T-cell (primary cell): ENCODE data around the gene SESTD1. TPM values are rescaled to one million over a fixed set of nuclear protein-coding genes. Genes with fewer than 3 reads are reported as not detected.
A peak's percentile ranks its signal among the peaks of the same experiment; 100 is the strongest.
"Not testable (repeated sequence)": the region's sequence is repeated elsewhere in the genome, so short reads cannot be mapped to it uniquely, and the experiment has no call there.

ENCODE experiments used
- ATAC-seq, 4 experiments: fragments of 200-7000 bp in 3 of 4; fragments of 150-1000 bp in 1 of 4; cut with Tn5 transposase; replicated peaks in 1 of 4; 1 replicate in 3 of 4; 2 replicates in 1 of 4; pipeline ENCODE4 v1.10.0; 2021; ENCODE audit warnings: moderate library complexity in 3 of 4, mild to moderate bottlenecking in 2 of 4, moderate number of reproducible peaks in 1 of 4
- CTCF ChIA-PET, 2 donors: fragments of 300-600 bp; sonication (Branson Sonifier 250); formaldehyde crosslinking; loops; one replicate each; lab custom pipeline; 2022; ENCODE audit warnings: antibody characterized with exemption in 2 of 2; lab: Charles Lee
- POLR2A ChIA-PET, 2 donors: fragments of 300-600 bp; sonication (Branson Sonifier 250); formaldehyde crosslinking; loops; one replicate each; lab custom pipeline; 2022; ENCODE audit warnings: antibody characterized with exemption in 2 of 2; lab: Charles Lee
- DNase-seq, 35 experiments: peaks; one replicate each; pipeline versions ENCODE4 v3.0.0 to v3.0.0-alpha.2; 2013 to 2023
- H3K27ac ChIP-seq: one replicate; pipeline ENCODE4 v1.5.1; 2013; ENCODE audit warnings: low read length
- H3K27me3 ChIP-seq, 2 experiments: replicated peaks in 1 of 2; 1 replicate in 1 of 2; 2 replicates in 1 of 2; pipeline versions ENCODE4 v1.6.1 to v1.7.0; 2013; ENCODE audit warnings: low read length in 1 of 2, mixed read lengths in 1 of 2; ENCODE audit not compliant: control insufficient read depth in 2 of 2, insufficient read depth in 2 of 2; ENCODE audit errors: extremely low read depth in 1 of 2
- H3K36me3 ChIP-seq, 2 donors: 1 replicate in 1 of 2; 2 replicates in 1 of 2; pipeline versions ENCODE4 v1.6.1 to v1.7.0; 2013; ENCODE audit warnings: low read length in 1 of 2; ENCODE audit not compliant: control insufficient read depth in 2 of 2, insufficient read depth in 1 of 2; ENCODE audit errors: extremely low read depth in 1 of 2
- H3K4me1 ChIP-seq, 2 experiments: 1 replicate in 1 of 2; 2 replicates in 1 of 2; pipeline versions ENCODE4 v1.6.1 to v1.7.0; 2013; ENCODE audit warnings: low read length in 2 of 2, mixed read lengths in 1 of 2; ENCODE audit not compliant: insufficient read depth in 2 of 2, control insufficient read depth in 1 of 2; ENCODE audit errors: extremely low read depth in 1 of 2
- H3K4me3 ChIP-seq, 2 donors: 1 replicate in 1 of 2; 2 replicates in 1 of 2; pipeline versions ENCODE4 v1.5.1 to v1.7.0; 2013; ENCODE audit warnings: mild to moderate bottlenecking in 2 of 2, low read length in 1 of 2, moderate library complexity in 1 of 2; ENCODE audit not compliant: control insufficient read depth in 1 of 2; ENCODE audit errors: extremely low read depth in 1 of 2
- H3K9me3 ChIP-seq: 2 replicates; pipeline ENCODE4 v1.7.0; 2013
- H3K27ac Mint-ChIP-seq, 2 donors: one replicate each; pipeline ENCODE4 v1.8.0; 2020 to 2021; ENCODE audit warnings: mild to moderate bottlenecking in 2 of 2, mixed read lengths in 2 of 2
- H3K27me3 Mint-ChIP-seq, 2 donors: one replicate each; pipeline ENCODE4 v1.8.0; 2021 to 2022; ENCODE audit warnings: mixed read lengths in 2 of 2
- H3K36me3 Mint-ChIP-seq: one replicate; pipeline ENCODE4 v1.8.0; 2021; ENCODE audit warnings: mixed read lengths
- H3K4me1 Mint-ChIP-seq, 3 donors: one replicate each; pipeline ENCODE4 v1.8.0; 2020 to 2022; ENCODE audit warnings: mixed read lengths in 3 of 3, mild to moderate bottlenecking in 1 of 3
- H3K4me3 Mint-ChIP-seq, 3 donors: one replicate each; pipeline ENCODE4 v1.8.0; 2020 to 2022; ENCODE audit warnings: mild to moderate bottlenecking in 3 of 3, mixed read lengths in 3 of 3, moderate library complexity in 3 of 3
- H3K9me3 Mint-ChIP-seq, 3 donors: one replicate each; pipeline ENCODE4 v1.8.0; 2020 to 2022; ENCODE audit warnings: mixed read lengths in 3 of 3
- WGBS: methylation state at CpG from one replicate; pipeline ENCODE4 v1.1.5; 2013; ENCODE audit warnings: missing lambda C conversion rate; ENCODE audit not compliant: insufficient coverage; 5-methylcytosine and 5-hydroxymethylcytosine counted together
- total RNA-seq, 35 experiments: library from RNA in 6 of 35; stranded (reverse) in 6 of 35; fragments of 120-200 nt in 1 of 35; gene quantifications; one replicate each; pipeline versions ENCODE4 v1.2.1 to v1.2.4 and lab custom pipeline; 2013 to 2026

The SESTD1 gene
- total RNA-seq, 5 donors from 2014 or later (not counting 1 experiment from before 2014, with no cell fraction given), result 4.8 to 13.7 (median 5.5) TPM

DNA sequence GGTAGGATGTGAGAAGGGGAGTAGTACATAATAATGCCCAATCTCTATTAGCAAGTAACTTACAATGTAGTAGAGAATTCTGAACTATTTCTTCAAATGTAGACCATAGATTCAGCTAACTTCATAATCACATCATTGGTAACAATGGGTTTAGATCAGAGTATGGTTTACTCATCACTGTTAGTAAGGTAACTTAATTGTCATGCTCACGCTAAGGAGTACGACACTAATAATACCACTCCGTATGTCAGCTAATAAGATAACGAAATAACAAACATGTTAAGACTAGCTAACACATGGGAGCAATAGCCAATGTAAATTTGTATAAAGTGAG, 158.3 kb downstream of the SESTD1 start:
- Histone ChIP-seq H3K4me3 (no peak overlapping the region), H3K27me3 (no peaks in the 10 kb centered on the region), H3K4me1 (peaks cover 2 to 18% of the 10 kb centered on the region in 2 experiments), H3K9me3 (no peaks in the 10 kb centered on the region), H3K36me3 (no peaks in the 10 kb centered on the region), H3K27ac (no peak overlapping the region)
- Mint-ChIP-seq H3K27ac (no peak overlapping the region), H3K9me3 (no peaks in the 10 kb centered on the region), H3K36me3 (peaks cover 7% of the 10 kb centered on the region), H3K4me1 (peaks cover 24 to 27% (median 26%) of the 10 kb centered on the region in 3 donors), H3K27me3 (no peaks in the 10 kb centered on the region), H3K4me3 (no peak overlapping the region)
- CTCF ChIA-PET, result interaction anchor here in 1 of 2 donors (1.6 kb wide), 1 partner anchor 23 kb away, joined by 4 read pairs; no protein-coding TSS in a partner anchor
- ATAC-seq (no peak), DNase-seq (no peak)
- POLR2A ChIA-PET, result no interaction called here
- no CpG with 5 or more reads among the region's 4 CpGs for WGBS

DNA sequence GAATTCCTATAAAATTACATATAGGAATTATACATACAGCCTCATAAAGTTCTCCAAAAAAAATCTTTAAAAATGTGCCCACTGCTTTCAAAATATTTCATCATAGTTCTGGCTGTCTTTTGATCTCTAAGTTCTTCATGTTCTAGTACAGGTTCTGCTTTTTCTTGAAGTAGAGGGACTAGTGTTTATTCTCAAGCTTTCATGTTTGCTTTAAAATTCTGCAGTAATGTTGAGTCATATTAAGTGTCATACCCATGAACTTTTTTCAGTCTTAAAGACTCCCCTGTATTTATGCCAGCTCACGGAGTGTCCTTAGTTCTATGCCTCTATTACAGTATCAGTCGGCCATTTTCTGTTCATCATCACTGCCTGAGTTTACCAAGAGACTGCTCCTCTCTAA, 159.9 kb downstream of the SESTD1 start:
- ATAC-seq (no peak), DNase-seq (no peak)
- Histone ChIP-seq H3K9me3 (no peaks in the 10 kb centered on the region), H3K27me3 (no peaks in the 10 kb centered on the region), H3K27ac (no peak overlapping the region), H3K36me3 (no peaks in the 10 kb centered on the region), H3K4me1 (peaks cover 2 to 18% of the 10 kb centered on the region in 2 experiments), H3K4me3 (no peak overlapping the region)
- Mint-ChIP-seq H3K36me3 (peaks cover 7% of the 10 kb centered on the region), H3K4me3 (no peak overlapping the region), H3K9me3 (no peaks in the 10 kb centered on the region), H3K4me1 (peaks cover 24 to 27% (median 26%) of the 10 kb centered on the region in 3 donors), H3K27ac (no peak overlapping the region), H3K27me3 (no peaks in the 10 kb centered on the region)
- CTCF ChIA-PET, result interaction anchor here (0.6 to 1.1 kb wide), 2 partner anchors 9 to 16 kb away, joined by 3 read pairs; no protein-coding TSS in a partner anchor
- POLR2A ChIA-PET, result no interaction called here
- WGBS, result 100% methylated on average over 2 of the region's 2 CpGs

DNA sequence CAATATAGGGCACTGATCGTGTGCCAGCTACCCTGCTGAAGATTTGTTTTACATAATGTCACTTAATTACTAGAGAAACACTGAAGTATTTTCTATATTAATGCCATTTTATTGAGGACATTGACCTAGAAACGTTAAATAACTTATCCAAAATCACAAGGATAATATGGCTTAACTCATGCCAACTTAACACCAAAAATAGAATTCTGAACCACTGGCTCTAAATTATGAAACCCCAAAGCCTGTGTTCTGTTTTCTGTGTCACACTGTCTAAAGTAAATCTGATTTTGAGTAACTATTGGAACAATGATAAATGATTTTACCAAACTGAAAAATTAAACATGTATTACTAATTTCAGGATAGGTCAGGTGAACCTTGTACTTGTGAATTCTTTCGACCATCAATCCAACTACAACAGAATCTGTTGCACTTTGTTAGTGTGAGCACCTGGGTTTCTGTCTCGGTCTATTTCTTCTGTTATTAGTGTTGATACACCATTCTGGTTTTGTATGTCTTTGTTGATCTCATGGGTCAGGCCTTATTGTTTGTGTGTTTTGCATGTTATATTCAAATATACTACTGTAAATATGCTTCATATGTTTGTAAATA, 166.4 kb downstream of the SESTD1 start:
- Histone ChIP-seq H3K4me1 (peaks cover 7 to 11% of the 10 kb centered on the region in 2 experiments), H3K27ac (no peak overlapping the region), H3K4me3 (no peak overlapping the region), H3K9me3 (no peaks in the 10 kb centered on the region), H3K27me3 (no peaks in the 10 kb centered on the region), H3K36me3 (no peaks in the 10 kb centered on the region)
- Mint-ChIP-seq H3K27me3 (no peaks in the 10 kb centered on the region), H3K4me3 (no peak overlapping the region), H3K9me3 (peaks cover 0 to 4% (median 0%) of the 10 kb centered on the region in 3 donors), H3K36me3 (peaks cover 4% of the 10 kb centered on the region), H3K27ac (no peak overlapping the region), H3K4me1 (peaks cover 16 to 22% (median 21%) of the 10 kb centered on the region in 3 donors)
- CTCF ChIA-PET, result no interaction called here
- WGBS, result no CpG with 5 or more reads among the region's 4 CpGs
- DNase-seq, result no peak
- no peak for ATAC-seq
- POLR2A ChIA-PET, result no interaction called here

DNA sequence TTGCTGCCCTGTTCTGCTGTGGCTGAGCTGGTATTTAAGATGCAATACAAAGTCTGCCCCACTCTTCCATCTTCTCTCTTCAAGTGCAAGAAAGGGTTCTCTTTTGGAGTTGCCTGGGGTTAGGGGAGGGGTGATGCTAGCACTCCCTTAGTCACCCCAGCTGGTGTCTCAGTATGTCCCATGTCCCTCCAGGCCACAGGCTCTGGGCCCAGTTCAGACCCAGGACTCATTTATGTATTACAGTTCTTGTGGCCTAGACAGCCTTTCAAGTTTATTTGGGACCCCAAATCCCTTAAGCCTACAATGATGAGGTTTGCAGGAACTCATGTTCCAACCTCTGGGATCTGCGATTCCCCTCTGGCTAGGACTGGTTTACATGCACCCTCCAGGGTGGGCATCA, 167.5 kb downstream of the SESTD1 start:
- ATAC-seq, result no peak
- Histone ChIP-seq H3K36me3 (no peaks in the 10 kb centered on the region), H3K27me3 (no peaks in the 10 kb centered on the region), H3K4me1 (peaks cover 7 to 11% of the 10 kb centered on the region in 2 experiments), H3K4me3 (no peak overlapping the region), H3K9me3 (no peaks in the 10 kb centered on the region), H3K27ac (no peak overlapping the region)
- no peak overlapping the region for H3K27ac Mint-ChIP-seq
- POLR2A ChIA-PET, result interaction anchor here in 1 of 2 donors (0.6 kb wide), 1 partner anchor 342 kb away, joined by 3 read pairs; no protein-coding TSS in a partner anchor
- WGBS, result no CpG with 5 or more reads among the region's 1 CpG
- peaks cover 16 to 22% (median 21%) of the 10 kb centered on the region in 3 donors for H3K4me1 Mint-ChIP-seq
- peaks cover 4% of the 10 kb centered on the region for H3K36me3 Mint-ChIP-seq
- H3K27me3 Mint-ChIP-seq, result no peaks in the 10 kb centered on the region
- peaks cover 0 to 4% (median 0%) of the 10 kb centered on the region in 3 donors for H3K9me3 Mint-ChIP-seq
- CTCF ChIA-PET, result no interaction called here
- no peak for DNase-seq
- H3K4me3 Mint-ChIP-seq, result no peak overlapping the region

DNA sequence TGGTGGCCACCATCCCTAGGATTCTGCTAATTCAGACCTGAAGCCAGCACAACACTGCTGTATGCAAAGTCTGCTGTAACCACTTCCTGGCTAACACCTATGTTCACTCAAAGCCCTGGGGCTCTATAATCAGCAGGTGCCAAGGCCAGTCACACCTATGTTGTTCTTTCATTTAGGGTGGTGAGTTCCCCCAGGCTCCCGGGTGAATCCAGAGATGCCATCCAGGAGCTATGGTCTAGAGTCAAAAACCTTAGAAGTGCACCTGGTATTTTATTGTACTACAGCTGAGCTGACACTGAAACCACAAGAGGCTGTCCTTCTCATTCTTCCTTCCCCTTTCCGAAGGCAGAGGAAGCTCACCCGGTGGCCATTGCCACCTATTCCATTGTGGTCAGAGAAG, 168.5 kb downstream of the SESTD1 start:
- H3K27me3 ChIP-seq, result no peaks in the 10 kb centered on the region
- Mint-ChIP-seq H3K27ac (no peak overlapping the region), H3K27me3 (no peaks in the 10 kb centered on the region), H3K36me3 (peaks cover 4% of the 10 kb centered on the region), H3K4me3 (peak overlapping the region in 1 of 3 donors; percentile 38), H3K9me3 (peaks cover 0 to 4% (median 0%) of the 10 kb centered on the region in 3 donors), H3K4me1 (peaks cover 16 to 22% (median 21%) of the 10 kb centered on the region in 3 donors)
- 0% methylated on average over 1 of the region's 3 CpGs for WGBS
- ChIA-PET POLR2A (interaction anchor here (0.6 to 0.7 kb wide), 3 partner anchors 65 to 1659 kb away, joined by 3 read pairs; no protein-coding TSS in a partner anchor), CTCF (interaction anchor here in 1 of 2 donors (0.6 kb wide), 1 partner anchor 32 kb away, joined by 10 read pairs; no protein-coding TSS in a partner anchor)
- no peaks in the 10 kb centered on the region for H3K36me3 ChIP-seq
- ATAC-seq (peak; percentile 77 to 97 (median 93)), DNase-seq (peak in 18 of 35 experiments; percentile 4 to 38 (median 10))
- H3K4me3 ChIP-seq, result no peak overlapping the region
- H3K27ac ChIP-seq, result no peak overlapping the region
- no peaks in the 10 kb centered on the region for H3K9me3 ChIP-seq
- H3K4me1 ChIP-seq, result peaks cover 7 to 11% of the 10 kb centered on the region in 2 experiments

DNA sequence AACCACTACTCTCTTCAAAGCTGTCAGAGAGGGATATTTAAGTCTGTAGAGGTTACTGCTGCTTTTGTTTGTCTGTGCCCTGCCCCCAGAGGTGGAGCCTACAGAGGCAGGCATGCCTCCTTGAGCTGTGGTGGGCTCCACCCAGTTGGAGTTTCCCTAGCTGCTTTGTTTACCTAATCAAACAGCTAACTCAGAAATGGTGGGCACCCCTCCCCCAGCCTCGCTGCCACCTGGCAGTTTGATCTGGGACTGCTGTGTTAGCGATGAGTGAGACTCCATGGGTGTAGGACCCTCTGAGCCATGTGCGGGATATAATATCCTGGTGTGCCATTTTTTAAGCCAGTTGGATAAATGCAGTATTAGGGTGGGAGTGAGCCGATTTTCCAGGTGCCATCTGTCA, 171.7 kb downstream of the SESTD1 start:
- H3K36me3 Mint-ChIP-seq, H3K9me3 Mint-ChIP-seq, H3K9me3 ChIP-seq, H3K27me3 Mint-ChIP-seq, ATAC-seq, CTCF ChIA-PET, H3K36me3 ChIP-seq, H3K4me3 ChIP-seq, H3K27me3 ChIP-seq, H3K27ac Mint-ChIP-seq, POLR2A ChIA-PET, H3K27ac ChIP-seq, H3K4me3 Mint-ChIP-seq: not testable (repeated sequence)
- H3K4me1 Mint-ChIP-seq, result peaks cover 16 to 22% (median 21%) of the 10 kb centered on the region in 3 donors
- DNase-seq, result peak in 5 of 35 experiments; percentile 2 to 26 (median 4)
- WGBS, result 100% methylated on average over 3 of the region's 4 CpGs
- H3K4me1 ChIP-seq, result peaks cover 7 to 11% of the 10 kb centered on the region in 2 experiments
